HEK293T (cell line): Measurements from ENCODE around the gene HTR2C.

ENCODE experiments used
- BHLHE40 ChIP-seq: fragments of 450-650 bp; IDR thresholded peaks from 2 replicates; pipeline ENCODE4 v1.6.1; 2016; ENCODE audit warnings: mild to moderate bottlenecking, moderate library complexity, borderline replicate concordance
- FOXK2 ChIP-seq: fragments of 450-650 bp; IDR thresholded peaks from 2 replicates; pipeline ENCODE4 v1.6.1; 2016; ENCODE audit warnings: mild to moderate bottlenecking
- SP1 ChIP-seq: fragments of 450-650 bp; IDR thresholded peaks from 2 replicates; pipeline ENCODE4 v1.6.1; 2017

GRCh38 chrX:114905251-114905650 is 321.4 kb downstream of the HTR2C start:
- no peak for TF ChIP-seq SP1
- TF ChIP-seq FOXK2: no peak
- TF ChIP-seq BHLHE40: no peak
